HG03097 (cell line): Measurements from ENCODE around the gene CD58.
A peak's percentile ranks its signal among the peaks of the same experiment; 100 is the strongest.
"Not testable (repeated sequence)": the region's sequence is repeated elsewhere in the genome, so short reads cannot be mapped to it uniquely, and the experiment has no call there.

Experiments
- ATAC-seq: cut with Tn5 transposase; IDR thresholded peaks from one replicate; pipeline ENCODE4 v1.9.1; 2021; ENCODE audit not compliant: unreplicated experiment, low FRiP score

CD58 gene

DNA sequence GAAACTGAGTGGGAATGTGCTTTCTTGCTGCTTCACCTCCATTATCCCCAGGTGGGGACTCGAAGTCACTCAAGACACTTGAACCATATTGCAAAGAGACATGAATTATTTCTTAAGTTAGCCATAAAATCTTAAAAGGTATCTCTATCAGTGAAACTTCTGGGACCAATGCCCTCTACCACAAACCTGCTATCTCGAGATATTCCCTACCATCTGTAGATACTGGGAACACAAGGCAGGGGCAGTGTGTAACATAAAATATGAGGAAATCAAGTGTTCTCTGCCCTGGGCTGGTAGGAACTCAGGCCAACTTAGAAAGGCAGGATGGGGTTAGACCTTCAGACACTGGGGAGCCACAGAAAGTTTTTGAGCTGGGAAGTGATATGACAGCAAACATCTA is 1.3 kb upstream of the CD58 start:
- ATAC-seq: no peak

GRCh38 chr1:116571215-116571919 is 541 bp upstream of the CD58 start:
- ATAC-seq: no peak

GRCh38 chr1:116569776-116570357 is 959 bp downstream of the CD58 start:
- peak; percentile 1 for ATAC-seq

GRCh38 chr1:116569381-116569670 is 1.5 kb downstream of the CD58 start:
- ATAC-seq: no peak

- ATAC-seq: no peak
Observed at GRCh38 chr1:116568662-116569380, 2.0 kb downstream of the CD58 start.

DNA sequence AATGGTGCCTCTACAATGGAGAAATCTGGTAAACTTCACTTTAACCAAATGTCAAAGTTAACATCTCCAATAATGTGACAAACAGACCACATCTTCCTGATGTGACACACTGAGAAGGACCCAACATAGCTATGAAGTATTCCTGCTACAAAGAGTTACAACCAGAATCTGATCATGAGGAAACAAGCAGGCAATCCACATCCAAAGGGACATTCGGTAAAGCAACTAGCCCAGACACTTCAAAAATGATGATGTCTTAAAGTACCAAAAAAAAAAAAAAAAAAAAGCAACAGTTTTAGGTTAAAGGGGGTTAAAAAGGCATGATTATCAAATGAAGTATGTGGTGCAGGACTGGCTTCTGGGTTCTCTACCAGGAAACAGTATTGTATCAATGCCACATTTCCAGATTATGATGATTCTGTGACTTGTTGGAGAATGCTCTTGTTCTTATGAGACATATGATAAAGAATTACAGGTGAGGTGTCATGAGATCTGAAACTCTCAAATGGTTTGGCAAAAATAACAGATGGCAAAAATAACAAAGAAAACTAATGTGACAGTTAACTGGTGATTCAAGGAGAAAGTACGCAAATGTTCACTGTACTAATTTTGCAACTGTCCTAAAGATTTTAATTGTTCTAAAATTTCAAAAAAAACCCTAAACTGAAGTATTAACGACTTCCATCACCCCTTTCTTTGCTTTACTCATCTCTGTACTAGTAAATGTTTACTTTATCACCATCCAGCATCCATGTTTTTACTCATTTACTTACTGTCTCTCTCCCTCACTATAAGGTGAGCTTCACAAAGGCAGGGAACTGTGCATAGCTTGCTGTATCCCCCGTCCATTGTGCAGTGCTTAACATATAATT is 2.8 kb downstream of the CD58 start:
- no peak for ATAC-seq

GRCh38 chr1:116565222-116565621 is 5.6 kb downstream of the CD58 start:
- no peak for ATAC-seq

DNA sequence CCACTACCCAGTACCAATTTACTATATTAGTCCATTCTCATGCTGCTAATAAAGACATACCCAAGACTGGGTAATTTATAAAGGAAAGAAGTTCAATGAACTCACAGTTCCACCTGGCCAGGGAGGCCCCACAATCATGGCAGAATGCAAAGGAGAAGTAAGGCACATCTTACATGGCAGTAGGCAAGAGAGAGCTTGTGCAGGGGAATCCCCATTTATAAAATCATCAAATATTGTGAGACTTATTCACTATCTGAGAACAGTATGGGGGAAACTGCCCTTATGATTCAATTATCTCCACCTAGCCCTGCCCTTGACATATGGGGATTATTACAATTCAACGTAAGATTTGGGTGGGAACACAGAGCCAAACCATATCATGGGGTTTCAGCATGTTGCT is 6.4 kb downstream of the CD58 start:
- no peak for ATAC-seq

- not testable (repeated sequence) for ATAC-seq
Observed at GRCh38 chr1:116562465-116562864, 8.4 kb downstream of the CD58 start.

DNA sequence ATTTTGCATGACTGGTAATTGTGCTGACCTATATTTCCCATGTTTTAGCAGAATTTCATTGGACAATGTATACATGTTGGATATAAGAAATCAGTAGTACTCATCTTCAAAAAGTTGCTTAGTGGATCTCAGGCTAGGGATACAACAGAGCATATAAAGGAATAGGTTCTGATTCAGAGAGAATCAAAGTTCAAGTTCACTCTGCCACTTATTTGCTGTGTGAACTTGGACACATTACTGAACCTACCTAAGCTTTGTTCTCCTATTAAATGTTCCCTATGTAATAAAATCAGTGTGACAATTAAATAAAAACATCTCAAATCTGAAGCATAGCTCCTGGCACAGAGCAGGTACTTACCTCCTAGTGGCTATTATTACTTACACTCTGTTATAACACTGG is 9.3 kb downstream of the CD58 start:
- no peak for ATAC-seq

GRCh38 chr1:116560704-116561490 is 9.9 kb downstream of the CD58 start:
- ATAC-seq: no peak

DNA sequence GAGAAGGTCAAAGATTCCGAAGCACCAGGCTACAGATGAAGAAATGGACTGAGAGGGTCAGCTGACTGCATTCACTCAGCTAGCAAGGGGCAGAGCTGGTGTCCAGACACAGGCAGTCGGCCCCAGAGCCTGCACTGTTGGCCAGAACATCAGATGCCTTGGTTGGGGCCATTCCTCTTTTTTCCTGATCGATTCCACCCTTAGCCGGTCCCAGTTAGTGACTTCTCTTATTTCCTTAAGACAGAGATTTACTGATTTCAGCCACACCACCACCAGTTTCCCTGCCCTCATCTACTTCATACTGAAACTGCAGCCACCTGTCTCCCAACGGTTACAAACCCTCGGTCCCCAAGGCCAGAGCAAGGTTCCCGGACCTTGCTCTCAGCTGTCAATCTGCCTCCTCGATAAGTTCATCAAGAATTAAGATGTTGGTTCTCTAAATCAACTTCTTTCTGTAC is 11.5 kb downstream of the CD58 start:
- peak; percentile 44 for ATAC-seq

DNA sequence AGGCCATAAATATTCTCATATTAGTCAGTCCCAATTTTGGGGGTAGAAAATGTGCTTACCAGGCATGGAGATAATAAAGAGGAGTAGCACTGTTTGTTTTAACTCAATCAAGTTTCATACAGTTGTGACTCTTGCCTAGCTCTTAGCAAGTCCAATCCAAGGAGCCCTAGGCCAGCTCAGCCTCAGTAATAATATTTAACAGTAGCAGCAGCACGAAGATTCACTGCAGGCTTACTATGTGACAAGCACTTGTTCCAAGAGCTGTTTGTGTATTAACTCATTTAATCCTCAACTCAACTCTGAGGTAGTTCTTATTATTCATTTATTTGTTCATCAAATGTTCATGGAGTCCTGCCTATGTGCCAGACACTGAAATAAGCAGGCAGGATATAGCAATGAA is 12.3 kb downstream of the CD58 start:
- ATAC-seq: no peak

DNA sequence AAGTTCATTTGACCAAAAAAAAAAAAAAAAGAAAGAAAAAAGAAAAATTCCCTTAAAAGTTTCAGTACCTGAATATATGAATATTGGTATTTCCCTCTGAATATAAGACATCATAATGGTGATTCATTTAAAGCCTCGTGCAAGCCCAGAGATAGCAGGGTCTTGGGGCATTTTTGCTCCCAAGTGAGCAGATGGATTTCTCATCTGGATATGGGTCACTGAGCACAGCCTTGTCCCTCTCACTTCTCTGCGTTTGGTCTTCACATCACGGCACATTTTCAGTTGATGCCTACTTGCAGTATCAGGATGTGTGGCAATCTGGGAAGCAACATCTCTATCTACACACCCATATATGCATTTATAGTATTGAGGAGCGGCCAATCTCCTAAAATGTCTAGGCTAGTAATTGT is 12.7 kb downstream of the CD58 start:
- ATAC-seq: no peak

DNA sequence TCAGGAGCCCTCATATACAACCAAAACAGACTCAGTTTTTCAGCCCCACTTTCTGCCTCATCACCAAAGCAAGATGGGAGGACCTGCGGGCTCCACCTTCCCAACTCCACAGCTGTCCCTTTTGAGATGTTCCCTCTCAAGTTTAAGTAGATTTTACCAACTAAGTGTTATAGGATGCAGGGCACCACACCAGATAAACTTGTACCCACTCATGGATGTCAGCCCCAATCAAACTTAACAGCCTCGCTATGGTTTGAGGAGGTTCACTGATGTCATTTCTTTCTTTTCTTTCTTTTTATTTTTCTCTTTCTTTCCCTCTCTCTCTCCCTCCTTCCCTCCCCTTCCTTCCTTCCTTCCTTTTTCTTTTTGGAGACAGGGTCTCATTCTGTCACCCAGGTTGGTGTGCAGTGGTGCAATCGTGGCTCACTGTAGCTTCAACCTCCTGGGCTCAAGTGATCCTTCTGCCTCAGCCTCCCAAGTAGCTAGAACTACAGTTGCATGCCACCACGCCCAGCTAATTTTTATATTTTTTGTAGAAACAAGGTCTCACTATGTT is 13.4 kb downstream of the CD58 start:
- ATAC-seq: no peak

DNA sequence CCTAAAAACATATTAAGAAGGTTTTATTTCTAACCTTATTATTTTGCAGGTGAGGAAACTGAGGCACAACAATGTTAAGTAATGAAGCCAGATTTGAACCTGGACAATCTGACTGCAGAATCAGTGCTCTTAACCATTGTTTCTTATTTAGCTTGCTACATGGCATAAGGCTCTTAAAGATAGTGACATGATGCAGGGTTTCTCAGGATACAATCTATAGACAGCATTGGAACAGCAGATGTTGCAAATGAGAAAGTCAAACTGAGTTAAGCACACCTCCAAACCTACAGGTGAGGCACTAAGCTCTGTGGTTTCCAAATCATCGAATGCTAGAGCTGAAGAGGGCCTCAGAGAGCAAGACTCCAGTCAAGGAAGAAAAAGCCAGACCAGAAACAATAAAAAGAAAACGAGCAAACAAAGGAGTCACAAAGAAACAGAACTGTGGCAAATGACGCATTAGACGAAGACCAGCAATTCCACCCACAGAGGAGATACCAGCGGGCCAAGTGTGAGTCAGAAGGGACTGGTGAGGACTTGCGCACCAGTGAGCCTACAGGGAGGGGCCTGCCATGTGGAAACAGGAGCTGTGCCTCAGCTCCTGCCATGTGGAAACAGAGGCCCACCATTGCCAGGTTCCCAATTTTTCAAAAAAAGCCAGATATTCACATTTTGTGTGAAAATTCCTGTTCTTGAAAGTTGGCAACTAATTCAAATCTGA is 14.4 kb downstream of the CD58 start:
- ATAC-seq: peak; percentile 45

GRCh38 chr1:116554924-116555323 is 15.9 kb downstream of the CD58 start:
- no peak for ATAC-seq

GRCh38 chr1:116553386-116554115 is 17.3 kb downstream of the CD58 start:
- ATAC-seq: no peak
